GM12878 (cell line): ENCODE results near the gene LTBP2.

ENCODE experiments used
- CBFB ChIP-seq: IDR thresholded peaks from 2 replicates; pipeline ENCODE4 v1.6.1; 2016; ENCODE audit warnings: antibody characterized with exemption, low read depth
- EGR1 ChIP-seq, 2 experiments: IDR thresholded peaks; 1 replicate in 1 of 2; 2 replicates in 1 of 2; pipeline ENCODE4 v1.6.1; 2011 to 2012; ENCODE audit warnings: low read depth in 2 of 2, low read length in 2 of 2, borderline replicate concordance in 1 of 2, mild to moderate bottlenecking in 1 of 2, moderate library complexity in 1 of 2
- JUND ChIP-seq: IDR thresholded peaks from 2 replicates; pipeline ENCODE4 v1.6.1; 2012; ENCODE audit warnings: low read depth, mild to moderate bottlenecking, low read length, improper control_type of control experiment, moderate library complexity
- LARP7 ChIP-seq: fragments of 450-650 bp; IDR thresholded peaks from 2 replicates; pipeline ENCODE4 v1.6.1; 2017; ENCODE audit warnings: mild to moderate bottlenecking
- PAX8 ChIP-seq: fragments of 450-650 bp; IDR thresholded peaks from 2 replicates; pipeline ENCODE4 v1.6.1; 2017; ENCODE audit warnings: mild to moderate bottlenecking, moderate library complexity
- POLR2A ChIP-seq: IDR thresholded peaks from 2 replicates; pipeline ENCODE4 v1.6.1; 2011; ENCODE audit warnings: low read depth, mild to moderate bottlenecking, low read length
- YY1 ChIP-seq: IDR thresholded peaks from 2 replicates; pipeline ENCODE4 v1.6.1; 2011; ENCODE audit warnings: low read depth, mild to moderate bottlenecking, low read length
- ZNF384 ChIP-seq: IDR thresholded peaks from 2 replicates; pipeline ENCODE4 v1.6.1; 2012; ENCODE audit warnings: low read depth, mild to moderate bottlenecking, low read length, improper control_type of control experiment, borderline replicate concordance
- TF ChIP-seq, protein P1 (sequence below), 3 experiments: IDR thresholded peaks in 2 of 3; conservative IDR thresholded peaks in 1 of 3; 2 replicates each; pipeline ENCODE4 v1.5.1; 2011; ENCODE audit warnings: low read depth in 3 of 3, low read length in 3 of 3, mild to moderate bottlenecking in 3 of 3, control low read depth in 2 of 3, moderate library complexity in 2 of 3, inconsistent platforms in 1 of 3, mixed read lengths in 1 of 3; ENCODE audit not compliant: control insufficient read depth in 2 of 3, insufficient read depth in 1 of 3; ENCODE audit errors: extremely low read depth in 1 of 3

DNA sequence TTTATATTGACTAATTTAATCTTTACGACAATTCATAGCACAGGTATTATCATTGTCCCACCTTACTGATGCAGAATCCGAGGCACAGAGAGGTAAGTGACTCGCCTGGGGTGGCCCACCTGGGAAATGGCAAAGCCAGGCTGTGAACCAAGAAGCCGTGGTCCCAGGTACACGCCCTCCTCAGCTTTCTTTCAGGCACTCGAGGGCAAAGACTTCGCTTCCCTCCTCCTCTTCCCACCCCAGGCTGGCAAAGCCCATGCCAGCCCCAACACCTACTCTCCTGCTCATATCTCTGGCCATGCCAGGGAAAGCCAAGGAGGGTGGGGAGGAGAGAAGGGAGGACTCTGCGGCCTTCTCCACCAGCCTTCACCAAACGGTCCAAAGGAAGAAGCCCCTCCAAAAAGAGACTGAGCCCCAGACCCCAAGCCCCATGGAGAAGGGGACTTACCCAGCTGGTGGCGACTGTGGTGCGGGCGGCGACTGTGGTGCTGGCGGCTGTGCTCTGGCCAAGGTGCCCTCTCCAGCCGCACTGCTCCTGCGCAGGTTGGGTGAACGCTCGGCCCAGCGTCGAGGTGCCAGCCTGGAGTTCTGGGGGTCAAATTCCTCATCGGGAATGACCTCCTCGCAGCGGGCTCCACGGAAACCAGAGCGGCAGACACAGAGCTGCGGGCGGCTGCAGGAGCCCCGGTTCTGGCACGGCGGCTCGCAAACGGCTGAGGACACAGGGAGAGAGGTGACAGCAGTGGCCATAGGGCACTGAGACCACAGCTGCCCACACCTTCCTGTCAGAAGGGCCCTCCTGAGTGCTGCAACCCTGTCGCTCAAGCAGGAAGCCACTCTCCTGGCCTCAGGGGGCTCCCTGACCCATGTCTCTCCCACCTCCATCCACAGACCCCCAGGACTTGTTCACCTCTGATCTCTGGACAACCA lies 26.4 kb downstream of the LTBP2 start:
- no peak for TF ChIP-seq EGR1 (IDR thresholded peaks at IDR 0.05; ENCODE audit: borderline replicate concordance in 1 of 2, low read depth in 2 of 2, low read length in 2 of 2)
- no peak for TF ChIP-seq POLR2A
- TF ChIP-seq, protein P1, sequence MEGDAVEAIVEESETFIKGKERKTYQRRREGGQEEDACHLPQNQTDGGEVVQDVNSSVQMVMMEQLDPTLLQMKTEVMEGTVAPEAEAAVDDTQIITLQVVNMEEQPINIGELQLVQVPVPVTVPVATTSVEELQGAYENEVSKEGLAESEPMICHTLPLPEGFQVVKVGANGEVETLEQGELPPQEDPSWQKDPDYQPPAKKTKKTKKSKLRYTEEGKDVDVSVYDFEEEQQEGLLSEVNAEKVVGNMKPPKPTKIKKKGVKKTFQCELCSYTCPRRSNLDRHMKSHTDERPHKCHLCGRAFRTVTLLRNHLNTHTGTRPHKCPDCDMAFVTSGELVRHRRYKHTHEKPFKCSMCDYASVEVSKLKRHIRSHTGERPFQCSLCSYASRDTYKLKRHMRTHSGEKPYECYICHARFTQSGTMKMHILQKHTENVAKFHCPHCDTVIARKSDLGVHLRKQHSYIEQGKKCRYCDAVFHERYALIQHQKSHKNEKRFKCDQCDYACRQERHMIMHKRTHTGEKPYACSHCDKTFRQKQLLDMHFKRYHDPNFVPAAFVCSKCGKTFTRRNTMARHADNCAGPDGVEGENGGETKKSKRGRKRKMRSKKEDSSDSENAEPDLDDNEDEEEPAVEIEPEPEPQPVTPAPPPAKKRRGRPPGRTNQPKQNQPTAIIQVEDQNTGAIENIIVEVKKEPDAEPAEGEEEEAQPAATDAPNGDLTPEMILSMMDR (IDR thresholded peaks at IDR 0.05 in 2 of 3, conservative IDR thresholded peaks at IDR 0.05 in 1 of 3; ENCODE audit: control insufficient read depth in 2 of 3, extremely low read depth in 1 of 3, insufficient read depth in 1 of 3, low read depth in 3 of 3, low read length in 3 of 3) = no peak
- TF ChIP-seq JUND = no peak
- TF ChIP-seq CBFB = no peak
- no peak for TF ChIP-seq ZNF384
- TF ChIP-seq YY1 = no peak
- no peak for TF ChIP-seq LARP7
- no peak for TF ChIP-seq PAX8
